NCI-H2029 treated with DMSO at 0.1 percent for 48 hours (cell line): Measurements from ENCODE around the gene POMT1.
"Not testable (repeated sequence)": the region's sequence is repeated elsewhere in the genome, so short reads cannot be mapped to it uniquely, and the experiment has no call there.

Experiments used
- DNase-seq: peaks from one replicate; lab custom pipeline; 2025; lab: John Stamatoyannopoulos, UW

Gene POMT1

GRCh38 chr9:131502781-131503625, at the start of gene POMT1:
POMT1 (plus strand) TSS chr9:131502918; CDS start chr9:131504219, 1,301 bp downstream.
- peak; percentile 80 for DNase-seq

DNA sequence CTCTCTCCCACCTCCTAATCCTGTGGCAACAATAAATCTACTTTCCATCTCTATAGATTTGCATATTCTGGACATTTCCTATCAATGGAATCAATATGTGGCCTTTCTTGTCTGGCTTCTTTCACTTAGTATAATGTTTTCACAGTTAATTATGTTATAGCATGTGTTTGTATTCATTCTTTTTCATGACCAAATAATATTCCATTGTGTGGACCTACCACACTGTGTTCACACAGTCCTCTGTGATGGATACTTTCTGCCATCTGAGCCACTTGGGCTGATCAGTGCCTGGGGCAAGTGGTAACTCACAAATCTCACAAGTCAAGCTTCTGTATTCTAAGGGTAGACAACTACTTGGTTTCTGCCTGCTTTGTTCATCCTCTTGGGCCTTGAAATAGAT, 48.7 kb upstream of the POMT1 start:
- DNase-seq: no peak

DNA sequence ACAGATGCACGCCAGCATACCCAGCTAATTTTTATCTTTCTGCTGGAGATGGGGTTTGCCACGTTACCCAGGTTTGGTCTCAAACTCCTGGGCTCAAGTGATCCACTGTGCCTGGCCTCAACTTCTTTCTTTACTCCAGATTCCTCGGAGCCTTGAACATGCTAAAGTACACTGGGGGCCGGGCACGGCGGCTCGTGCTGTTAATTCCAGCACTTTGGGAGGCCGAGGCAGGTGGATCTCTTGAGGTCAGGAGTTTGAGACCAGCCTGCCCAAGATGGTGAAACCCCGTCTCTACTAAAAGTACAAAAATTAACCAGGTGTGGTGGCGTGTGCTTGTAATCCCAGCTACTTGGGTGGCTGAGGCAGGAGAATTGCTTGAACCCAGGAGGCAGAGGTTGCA, 47.1 kb upstream of the POMT1 start:
- DNase-seq: not testable (repeated sequence)

- DNase-seq: no peak
These were observed 45.0 kb upstream of the POMT1 start for GRCh38 chr9:131457746-131458145.

- no peak for DNase-seq
These were observed 43.7 kb upstream of the POMT1 start for GRCh38 chr9:131459056-131459455.

DNA sequence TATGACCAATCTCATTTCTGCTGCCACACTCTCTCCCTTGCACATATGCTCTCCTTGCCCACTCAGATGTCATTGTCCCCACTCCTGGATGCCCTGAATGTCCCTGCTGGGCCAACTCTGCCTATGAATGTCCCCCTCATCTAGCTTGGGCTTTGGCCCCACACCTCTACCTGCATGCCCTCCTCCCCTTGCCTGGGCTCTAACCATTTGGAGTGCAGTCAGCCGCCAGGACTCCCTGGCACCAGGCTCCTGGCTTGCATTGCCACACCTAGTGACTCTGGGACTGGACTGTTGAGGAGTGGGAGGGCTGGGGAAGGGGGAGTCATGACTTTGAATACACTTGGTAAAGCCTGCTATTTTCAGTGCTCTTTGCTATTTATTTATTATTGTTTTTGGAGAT, 41.6 kb upstream of the POMT1 start:
- DNase-seq: no peak

DNA sequence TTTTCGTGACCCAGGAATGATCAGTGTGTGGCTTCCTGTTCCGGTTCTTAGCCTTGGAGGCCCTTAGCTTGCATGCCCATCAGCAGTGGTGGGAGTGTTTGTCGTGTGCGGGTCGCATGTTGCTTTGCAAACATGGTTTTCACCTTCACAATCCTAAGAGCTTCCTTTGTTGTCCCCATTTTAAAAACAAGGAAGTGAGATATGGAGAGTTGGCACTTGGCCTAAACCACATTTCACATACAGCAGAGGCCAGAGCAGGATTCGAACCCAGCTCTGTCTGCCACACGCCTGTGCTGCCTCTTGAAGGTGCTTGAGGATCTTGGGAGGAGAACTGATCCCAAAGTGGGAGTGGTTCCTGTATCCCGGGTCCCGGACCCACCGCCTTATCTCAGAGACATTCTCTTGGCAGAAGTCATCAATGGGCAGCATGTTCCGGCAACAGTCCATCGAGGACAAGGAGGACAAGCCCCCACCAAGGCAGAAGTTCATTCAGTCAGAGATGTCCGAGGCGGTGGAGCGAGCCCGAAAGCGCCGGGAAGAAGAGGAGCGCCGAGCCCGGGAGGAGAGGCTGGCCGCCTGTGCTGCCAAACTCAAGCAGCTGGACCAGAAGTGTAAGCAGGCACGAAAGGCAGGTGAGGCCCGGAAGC, 38.2 kb upstream of the POMT1 start:
- DNase-seq: peak; percentile 62

GRCh38 chr9:131465401-131465800, 37.3 kb upstream of the POMT1 start:
- no peak for DNase-seq

DNA sequence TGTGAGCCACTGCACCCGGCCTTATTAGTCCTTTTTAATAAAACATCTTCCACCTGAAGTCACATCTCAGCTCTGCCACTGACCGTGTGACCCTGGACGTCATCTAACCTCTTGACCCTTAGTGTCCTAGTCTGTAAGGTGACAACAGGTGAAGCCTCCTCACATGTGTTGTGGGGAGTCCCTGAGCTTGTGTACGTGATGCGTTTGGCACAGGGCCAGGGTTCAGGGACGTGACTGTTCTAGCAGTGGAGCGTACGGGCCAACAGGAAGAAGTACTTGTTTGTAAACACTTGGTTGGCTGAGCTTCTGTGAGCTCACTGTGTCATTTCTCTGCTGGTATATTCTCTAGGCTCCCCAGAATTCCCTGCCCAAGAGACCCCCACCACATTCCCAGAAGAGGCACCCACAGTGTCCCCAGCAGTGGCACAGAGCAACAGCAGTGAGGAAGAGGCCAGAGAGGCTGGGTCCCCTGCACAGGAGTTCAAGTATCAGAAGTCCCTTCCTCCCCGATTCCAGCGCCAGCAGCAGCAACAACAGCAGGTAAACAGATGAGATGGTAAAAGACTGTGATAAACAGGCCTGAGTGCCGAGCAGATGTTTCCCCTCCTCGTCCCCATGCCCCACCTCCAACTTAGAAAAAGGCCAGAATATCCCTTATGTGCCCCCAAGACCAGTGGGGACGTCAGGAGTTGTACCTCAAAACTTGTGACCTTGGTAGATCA, 35.3 kb upstream of the POMT1 start:
- peak; percentile 35 for DNase-seq

GRCh38 chr9:131468031-131468430, 34.7 kb upstream of the POMT1 start:
- no peak for DNase-seq

GRCh38 chr9:131469356-131469755, 33.4 kb upstream of the POMT1 start:
- DNase-seq: no peak

DNA sequence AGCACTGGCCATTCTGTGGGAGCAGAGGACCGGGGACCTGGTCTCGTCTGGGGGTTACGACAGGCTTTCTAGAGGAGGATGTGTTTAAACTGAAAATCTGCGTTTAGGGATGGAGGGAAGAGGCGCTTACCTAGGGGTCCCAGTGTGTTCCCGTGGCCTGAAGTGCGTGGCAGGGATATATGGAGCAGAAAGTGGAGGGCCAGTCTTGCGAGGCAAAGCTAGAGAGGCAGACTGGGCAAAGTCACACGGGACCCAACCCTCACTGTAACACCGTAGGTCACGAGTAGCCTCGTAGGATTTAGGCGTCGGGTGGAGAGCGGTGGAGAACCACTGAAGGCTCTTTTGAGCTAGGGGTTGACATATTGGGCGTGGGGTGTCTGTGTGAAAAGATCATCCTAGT, 32.8 kb upstream of the POMT1 start:
- no peak for DNase-seq

GRCh38 chr9:131470581-131470991, 32.1 kb upstream of the POMT1 start:
- no peak for DNase-seq

GRCh38 chr9:131472085-131472484, 30.6 kb upstream of the POMT1 start:
- DNase-seq: not testable (repeated sequence)

GRCh38 chr9:131473198-131473885, 29.4 kb upstream of the POMT1 start:
- DNase-seq: no peak

DNA sequence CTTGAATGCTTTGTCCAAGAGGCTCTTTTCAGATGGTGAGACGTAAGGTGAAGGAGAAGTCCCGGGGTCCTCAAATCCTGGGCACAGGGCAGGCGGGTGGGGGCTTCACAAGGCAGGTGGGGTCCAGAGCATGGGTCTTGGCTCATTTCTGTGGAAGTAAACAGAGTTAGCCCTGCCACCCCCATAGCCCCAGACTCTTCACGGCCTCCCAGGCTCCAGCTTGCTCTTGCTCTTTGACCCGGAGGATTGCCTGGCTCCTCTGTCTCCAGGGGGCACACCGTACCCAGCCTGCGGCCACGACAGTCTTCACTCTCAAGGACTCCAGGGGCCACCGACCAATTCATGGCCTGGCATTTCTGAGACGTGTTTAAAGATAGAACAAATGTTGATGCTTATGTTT, 28.8 kb upstream of the POMT1 start:
- DNase-seq: no peak

DNA sequence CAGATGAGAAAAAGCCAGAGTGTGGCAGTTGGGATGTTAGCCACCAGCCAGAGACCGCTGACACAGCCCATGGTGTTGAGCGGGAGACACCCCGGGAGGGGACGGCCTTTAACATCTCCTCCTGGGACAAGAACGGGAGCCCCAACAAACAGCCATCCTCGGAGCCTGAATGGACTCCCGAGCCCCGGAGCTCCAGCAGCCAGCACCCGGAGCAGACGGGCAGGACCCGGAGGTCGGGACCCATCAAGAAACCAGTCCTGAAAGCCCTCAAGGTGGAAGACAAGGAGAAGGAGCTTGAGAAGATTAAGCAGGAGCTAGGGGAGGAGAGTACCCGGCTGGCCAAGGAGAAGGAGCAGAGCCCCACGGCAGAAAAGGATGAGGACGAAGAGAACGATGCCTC, 28.0 kb upstream of the POMT1 start:
- no peak for DNase-seq

- no peak for DNase-seq
These were observed 27.4 kb upstream of the POMT1 start for GRCh38 chr9:131475111-131475955.

- no peak for DNase-seq
These were observed 26.6 kb upstream of the POMT1 start for GRCh38 chr9:131475956-131476776.

DNA sequence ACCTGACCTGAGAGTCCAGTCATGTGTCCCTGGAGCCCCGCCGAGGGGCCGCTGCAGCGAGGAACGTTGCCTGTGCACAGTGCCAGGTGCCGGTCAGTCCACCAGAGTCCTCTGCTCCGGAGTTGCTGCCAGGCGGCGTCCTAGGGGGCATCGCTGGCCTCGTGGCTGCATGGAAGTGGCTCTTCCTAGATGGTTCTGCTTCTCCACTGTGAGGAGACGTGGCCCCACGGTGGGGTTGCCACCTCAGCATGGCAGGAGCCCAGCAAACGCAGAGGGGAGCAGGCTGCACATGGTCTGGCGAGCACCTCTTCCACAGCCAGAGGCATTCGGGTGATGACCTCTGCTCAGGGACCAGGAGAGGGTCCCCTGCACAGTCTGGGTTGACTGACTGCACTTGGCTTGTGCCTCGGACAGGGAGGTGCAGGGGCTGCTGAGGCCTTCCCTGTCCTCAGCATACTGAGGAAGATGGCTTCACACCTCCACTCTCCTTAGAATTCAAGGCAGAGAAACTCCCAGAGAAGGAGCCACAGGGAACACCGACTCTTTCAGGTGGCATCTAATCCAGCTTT, 25.9 kb upstream of the POMT1 start:
- DNase-seq: no peak
